HG03571 (cell line): ENCODE measurements around the gene EZH2.

Experiments
- ATAC-seq: cut with Tn5 transposase; IDR thresholded peaks from one replicate; pipeline ENCODE4 v1.9.1; 2021; ENCODE audit not compliant: unreplicated experiment

EZH2 gene

DNA sequence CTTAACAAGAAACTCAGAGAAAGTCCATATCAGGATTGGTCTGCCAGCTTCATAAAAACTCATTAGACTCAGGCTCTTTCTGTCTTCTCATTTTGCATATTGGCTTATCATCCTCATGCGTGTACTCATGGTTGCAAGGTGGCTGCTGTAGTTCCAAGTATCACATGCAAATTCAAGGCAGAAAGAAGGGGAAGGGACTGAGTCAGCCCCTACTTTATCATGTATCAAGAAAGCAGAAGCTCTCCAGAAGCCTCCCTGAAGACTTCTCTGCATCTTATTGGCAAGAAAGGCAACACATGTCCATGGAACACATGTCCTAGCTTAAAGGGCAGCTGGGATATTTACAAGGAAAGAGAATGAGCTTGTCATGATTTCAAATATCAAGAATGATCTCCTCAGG is 19.4 kb upstream of the EZH2 start:
- no peak for ATAC-seq

DNA sequence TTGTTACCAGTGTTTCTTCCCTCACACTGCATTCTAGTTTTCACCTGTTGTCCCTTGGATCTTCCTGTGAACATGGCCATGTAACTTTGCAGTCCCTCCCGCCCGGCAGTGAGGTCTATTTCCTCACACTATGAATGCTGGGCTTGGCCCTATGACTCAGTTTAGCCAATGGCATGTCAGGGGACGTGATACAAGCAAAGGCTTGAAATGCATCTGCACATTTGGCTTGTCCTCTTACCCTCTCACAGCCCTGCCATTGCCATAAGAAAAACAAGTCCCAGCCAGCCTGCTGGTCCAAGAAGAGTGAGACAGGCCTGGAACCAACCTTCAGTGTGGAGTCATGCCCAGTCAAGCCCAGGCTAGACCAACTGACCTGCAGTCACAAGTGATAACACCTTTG is 17.1 kb upstream of the EZH2 start:
- ATAC-seq: no peak

DNA sequence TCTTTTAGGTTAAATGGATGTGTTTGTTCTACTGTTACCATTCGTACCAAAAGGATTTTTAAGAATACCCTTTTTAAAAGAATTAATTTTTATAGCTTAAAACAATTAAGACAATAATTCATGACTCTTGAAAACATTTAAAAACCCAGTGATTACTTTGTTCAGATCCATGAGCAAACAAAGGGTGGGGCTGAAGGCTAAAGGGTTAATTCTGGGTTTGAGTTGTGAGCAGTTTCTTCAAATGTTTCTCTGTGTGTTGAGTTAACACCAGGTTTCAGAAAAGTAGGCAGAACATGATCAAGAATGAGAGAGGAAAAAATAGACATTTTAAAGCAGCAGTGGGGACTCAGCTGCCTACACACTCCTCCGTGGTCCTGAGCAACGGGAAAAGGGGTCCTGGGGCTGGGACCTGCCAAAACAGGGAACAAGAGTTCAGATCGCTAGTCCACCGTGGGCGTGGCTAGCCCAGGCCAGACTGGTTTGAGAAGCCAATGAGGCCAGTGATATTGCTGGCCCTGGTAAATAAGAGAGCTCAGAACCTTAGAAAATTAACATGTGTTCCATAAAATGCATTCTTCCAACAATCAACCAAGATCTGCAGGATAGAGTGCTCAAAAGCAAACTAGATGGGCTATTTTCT is 14.9 kb upstream of the EZH2 start:
- ATAC-seq: no peak

DNA sequence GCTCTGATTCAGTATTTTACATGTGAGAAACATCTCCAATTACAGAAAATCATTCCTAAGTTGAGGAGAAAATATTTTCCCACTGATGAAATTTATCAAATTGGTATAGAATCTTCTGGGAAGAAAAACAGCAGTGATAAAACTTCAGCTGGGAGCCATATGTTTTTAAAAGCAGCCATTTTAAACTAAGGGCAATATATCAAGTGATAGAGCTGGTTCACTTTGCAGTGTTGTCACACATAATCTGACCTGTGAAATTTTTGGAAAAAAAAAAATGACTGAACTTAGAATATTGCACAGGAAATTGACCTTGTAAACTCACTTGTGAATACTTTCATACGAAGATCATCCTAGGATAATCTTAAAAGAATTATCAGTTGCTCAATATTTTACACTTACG is 10.5 kb upstream of the EZH2 start:
- ATAC-seq: no peak

DNA sequence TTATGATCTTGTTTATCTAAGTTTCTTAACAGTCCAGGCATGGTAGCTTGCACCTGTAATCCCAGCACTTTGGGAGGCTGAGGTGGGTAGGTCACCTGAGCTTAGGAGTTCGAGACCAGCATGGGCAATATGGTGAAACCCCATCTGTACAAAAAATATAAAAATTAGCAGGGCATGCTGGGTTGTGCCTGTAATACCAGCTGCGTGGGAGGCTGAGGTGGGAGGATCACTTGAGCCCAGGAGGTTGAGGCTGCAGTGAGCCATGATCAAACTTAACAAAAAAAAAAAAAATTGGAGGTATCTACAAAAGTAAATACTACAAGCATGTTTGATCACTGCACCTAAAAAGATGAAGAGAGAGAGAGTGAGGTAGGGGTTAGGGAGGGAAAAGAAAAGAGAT is 9.0 kb upstream of the EZH2 start:
- ATAC-seq: no peak

DNA sequence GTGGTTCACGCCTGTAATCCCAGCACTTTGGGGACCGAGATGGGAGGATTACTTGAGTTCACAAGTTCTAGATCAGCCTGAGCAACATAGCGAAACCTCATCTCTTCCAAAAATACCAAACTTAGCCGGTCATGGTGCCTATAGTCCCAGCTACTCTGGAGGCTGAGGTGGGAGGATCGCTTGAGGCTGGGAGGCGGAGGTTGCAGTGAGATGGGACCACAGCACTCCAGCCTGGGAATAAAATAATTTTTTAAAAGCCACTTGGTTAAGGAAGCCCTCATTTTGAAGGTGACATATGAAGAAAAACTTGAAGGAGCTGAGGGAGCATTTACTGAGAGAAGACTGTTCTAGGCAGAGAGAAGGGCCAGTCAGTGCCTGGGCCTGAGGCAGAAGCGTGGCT is 4.2 kb upstream of the EZH2 start:
- ATAC-seq: no peak

DNA sequence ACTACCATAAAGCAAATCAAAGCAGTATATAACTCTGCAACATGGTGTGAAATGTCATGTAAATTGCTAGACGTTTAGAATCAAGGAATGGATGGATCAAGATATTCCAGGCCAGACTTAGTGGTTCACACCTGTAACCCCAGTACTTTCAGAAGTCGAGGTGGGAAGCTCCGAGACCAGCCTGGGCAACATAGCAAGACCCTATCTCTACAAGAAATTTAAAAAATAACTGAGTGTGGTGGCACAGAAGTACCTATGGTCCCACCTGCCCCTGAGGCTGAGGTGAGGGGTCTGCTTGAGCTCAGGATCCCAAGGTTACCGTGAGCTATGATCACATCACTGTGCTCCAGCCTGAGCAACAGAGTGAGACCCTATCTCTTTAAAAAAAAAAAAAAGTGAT is 2.8 kb upstream of the EZH2 start:
- ATAC-seq: no peak

DNA sequence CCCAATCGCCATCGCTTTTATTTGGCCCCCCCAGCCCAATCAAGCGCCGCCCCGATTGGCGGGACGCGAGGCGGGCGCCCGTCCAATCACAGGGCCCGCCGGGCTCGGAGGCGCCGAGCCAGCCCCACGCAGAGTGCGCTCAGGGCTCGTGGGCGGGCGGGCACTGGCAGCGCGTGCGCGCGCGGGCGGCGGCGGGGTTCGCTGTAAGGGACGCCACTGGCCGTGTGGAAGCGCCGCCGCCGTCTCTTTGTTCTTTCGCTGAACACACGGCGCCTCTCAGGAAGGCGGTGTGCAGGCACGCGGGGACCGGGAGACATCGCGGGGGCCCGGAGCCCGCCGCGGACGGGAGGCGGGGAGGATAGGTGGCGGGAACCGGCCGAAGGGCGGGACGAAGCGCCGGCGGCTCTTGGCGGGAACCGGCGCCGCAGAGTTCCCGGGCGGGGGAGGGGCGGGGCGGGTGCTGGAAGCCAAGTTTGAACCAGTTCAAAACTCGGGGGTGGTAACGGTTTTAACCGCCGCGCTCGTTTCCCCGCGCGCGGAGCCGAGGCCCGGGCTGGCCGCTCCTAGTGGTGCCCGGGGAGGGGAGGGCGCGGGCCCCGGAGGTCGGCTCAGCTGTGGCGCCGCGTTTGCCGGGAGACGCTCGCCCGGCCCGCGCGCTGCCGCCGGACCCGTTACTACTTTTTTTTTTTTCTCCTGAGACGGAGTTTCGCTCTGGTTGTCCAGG is 370 bp upstream of the EZH2 start:
- ATAC-seq: peak; percentile 88

DNA sequence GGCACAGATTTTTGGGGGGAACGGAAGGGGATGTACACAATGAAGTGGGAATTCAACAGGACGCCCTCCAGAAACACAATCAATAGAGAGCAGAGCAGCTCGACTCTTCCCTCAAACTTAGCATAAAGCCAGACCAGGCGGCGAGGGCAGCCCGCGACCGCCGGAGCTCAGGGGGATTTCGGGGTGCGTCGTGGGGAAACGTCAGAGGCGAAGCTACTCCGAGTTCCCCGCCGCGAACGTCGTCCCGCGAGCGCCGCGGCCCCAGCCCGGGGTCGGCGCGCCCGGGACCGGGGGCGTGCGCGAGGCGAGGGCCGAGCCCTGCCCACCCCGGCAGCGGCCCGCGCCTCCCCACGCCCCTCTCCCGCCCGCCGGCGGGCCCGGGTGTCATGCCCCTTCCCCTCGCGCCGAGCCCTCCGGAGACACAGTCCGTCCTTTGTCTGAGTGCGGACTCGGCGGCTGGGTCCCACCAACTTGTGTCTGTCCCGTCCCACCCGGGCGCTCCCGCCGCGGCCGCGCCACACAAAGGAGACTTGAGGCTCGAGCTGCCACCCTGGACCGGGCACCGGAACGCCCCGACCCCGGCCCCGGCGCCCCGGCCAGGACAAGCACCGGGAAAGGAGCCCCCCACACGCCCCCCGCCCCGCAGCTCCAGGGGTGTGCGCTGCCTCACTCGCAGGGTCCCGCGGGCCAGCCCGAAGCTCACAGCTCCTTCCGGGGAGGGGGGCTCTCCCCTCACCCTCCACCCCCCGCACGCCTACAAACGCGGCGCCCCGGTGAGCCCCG is 634 bp downstream of the EZH2 start:
- peak; percentile 20 for ATAC-seq

DNA sequence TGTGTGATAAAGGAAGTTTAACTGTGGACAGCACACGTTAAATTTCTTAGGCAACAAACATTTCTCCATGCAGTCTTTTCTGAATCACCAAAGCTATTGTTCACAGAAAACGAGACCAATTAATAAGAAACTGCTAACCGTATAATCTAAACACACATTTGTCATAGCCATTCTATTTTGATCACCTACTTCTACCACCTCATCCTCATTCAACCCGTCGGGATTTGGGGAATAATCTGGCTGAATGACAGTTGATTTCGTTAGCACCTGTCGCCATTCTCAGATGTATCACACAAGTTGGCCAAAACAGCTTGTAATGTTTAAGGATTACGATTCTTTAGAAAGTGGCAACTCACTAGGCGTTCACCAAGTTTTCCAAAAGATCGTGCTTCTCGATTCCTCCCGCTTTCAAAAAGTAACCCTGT is 1.2 kb downstream of the EZH2 start:
- no peak for ATAC-seq

DNA sequence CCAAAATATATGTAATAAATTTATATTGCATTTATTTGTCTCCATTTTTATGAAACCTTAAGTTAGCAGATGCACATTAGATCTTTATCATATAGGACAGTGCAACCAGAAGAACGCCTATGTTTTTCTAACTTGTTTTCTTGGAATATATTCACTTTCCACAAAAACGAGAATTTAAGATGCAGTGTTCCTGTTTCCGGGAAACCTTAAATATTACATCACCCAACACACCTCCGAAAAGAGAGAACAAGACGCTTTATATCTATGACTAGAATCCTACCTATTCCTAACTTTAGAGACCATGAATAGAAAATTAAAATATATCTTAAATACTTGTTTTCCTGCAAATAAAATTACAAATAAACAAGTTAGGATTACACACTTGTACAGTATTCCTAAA is 1.9 kb downstream of the EZH2 start:
- no peak for ATAC-seq

DNA sequence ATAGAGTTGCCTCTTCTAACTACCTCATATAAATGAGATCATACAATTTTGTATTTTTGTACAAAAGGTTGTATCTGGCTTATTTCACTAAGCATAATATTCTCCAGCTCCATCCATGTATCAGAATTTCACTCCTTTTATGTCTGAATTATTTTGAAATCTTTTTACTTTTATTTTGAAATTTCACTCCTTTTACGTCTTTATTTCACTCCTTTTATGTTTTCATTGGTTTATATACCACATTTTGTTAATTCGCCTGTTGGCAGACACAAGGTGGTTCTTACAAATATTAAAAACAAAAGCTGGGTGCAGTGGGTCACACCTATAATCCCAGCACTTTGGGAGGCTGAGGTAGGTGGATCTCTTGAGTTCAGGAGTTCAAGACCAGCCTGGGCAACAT is 5.8 kb downstream of the EZH2 start:
- no peak for ATAC-seq

DNA sequence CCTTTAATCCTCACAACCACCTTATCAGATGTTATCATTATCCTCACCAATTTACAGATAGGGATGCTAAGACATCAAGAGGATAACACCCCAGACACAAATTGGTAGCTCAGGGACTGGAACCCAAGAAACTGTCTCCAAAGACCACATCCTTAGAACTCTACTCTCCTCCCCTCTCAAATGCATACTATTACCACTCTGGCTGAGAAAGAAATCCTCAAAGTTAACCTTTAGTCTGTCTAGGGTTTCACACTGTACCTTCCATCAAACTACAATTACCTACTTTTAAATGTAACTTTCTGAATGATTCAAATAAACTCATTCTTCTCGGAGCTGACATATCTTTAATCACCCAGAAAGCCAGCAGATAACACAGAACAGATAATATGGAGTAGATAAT is 6.6 kb downstream of the EZH2 start:
- ATAC-seq: no peak

DNA sequence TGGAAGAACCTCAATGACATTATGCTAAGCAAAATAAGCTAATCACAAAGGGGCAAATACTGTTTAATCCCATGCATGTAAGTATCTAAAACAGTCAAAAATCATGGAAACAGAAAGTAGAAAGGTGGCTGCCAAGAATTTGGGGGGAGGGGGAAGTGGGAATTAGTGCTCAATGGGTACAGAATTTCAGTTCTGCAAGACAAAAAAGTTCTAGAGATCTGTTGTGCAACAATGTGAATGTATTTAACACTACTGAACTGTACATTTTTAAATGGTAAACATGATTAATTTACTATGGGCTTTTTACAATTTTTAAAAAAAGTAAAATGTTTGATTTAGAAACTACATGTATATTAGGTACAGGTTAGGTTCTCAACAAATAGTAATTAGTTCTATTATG is 11.9 kb downstream of the EZH2 start:
- ATAC-seq: no peak

DNA sequence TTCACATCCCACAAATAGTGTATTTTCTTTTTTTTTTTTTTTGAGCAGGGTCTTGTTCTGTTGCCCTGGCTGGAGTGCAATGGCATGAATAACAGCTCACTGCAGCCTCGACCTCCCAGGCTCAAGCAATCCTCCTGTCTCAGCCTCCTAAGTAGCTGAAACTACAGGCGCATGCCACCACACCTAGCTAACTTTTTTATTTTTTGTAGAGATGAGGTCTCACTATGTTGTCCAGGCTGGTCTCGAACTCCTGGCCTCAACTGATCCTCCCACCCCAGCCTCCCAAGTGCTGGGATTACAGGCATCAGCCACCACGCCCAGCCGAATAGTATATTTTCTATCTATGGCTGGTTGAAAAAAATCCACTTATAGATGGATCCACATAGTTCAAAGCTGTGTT is 12.5 kb downstream of the EZH2 start:
- no peak for ATAC-seq

DNA sequence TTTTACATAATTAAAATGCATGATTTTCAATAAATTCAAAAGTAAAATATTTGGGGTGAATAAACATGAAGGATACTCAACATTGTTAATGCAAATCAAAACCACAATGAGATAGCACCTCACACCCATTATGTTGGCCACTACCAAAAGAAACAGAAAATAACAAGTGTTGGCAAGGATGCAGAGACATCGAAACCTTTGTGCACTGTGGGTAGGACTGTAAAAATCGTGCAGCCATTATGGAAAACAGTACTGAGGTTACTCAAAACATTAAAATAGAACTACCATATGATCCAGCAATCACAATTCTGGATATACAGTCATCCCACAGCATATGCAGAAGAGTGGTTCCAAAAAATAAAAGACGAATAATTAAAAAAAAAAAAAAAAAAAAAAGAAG is 13.1 kb downstream of the EZH2 start:
- no peak for ATAC-seq

DNA sequence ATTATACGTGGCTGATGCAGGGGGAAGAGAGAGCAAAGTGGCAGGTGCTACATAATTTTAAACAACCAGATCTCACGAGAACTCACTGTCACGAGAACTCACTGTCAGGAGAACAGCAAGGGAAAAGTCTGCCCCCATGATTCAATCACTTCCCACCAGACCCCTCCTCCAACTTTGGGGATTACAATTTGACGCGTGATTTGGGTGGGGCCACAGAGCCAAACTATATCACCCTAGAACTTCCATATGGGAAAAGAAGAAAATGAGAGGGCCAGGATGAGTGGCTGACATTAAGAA is 15.8 kb downstream of the EZH2 start:
- ATAC-seq: no peak

DNA sequence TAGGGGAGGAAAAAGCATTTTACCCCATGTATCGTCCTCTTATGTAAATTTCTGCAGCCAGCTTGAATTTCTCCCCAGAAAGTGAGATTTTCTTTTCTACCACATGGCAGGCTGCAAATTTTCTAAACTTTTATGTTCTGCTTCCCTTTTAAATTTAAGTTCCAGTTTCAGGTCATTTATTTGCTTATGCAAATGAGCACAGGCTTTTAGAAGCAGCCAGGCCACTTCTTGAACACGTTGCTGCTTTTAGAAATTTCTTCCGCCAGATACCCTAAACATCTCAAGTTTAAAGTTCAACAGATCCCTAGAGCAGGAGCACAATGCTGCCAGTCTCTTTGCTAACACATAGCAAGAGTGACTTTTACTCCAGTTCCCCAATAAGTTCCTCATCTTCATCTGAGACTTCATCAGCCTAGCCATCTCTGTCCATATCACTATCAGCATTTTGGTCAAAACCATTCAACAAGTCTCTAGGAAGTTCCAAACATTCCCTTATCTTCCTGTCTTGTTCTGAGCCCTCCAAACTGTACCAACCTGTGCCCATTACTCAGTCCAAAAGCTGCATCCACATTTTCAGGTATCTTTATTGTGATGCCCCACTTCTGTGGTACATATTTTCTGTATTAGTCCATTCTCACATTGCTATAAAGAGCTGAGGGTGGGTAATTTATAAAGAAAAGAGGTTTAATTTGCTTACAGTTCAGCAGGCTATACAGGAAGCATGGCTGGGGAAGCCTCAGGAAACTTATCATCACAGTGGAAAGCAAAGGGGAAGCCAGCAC is 16.3 kb downstream of the EZH2 start:
- no peak for ATAC-seq

DNA sequence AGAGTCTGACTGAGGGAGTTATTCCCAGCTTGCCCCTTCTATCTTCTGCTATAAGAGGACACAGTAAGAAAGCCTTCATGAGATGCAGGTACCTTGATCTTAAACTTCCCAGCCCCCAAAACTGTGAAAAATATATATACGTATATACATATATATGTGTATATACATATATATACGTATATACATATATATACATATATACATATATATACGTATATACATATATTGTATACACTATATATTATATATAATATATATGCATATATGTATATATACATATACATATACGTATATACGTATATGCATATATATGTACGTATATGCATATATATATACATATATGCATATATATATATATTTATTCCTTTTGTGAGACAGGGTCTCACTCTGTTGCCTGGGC is 17.7 kb downstream of the EZH2 start:
- no peak for ATAC-seq

DNA sequence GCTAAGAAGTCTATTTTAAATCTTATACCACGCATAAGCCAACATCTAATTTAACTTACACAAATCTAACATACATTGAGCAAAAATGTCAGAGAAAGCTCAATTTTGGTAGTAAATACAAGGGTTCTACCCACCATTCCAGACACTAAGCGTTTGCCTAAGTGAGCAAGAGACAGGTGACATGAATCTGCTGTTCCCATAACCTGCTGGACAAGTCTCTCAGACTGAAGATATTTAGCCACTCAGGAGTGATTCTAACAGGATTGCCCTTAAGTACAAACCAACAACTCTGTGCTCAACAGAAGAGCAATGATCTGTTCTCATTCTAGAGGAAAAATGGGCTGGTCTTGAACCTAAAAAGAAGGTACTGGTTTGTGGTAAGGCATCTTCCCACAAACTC is 18.8 kb downstream of the EZH2 start:
- no peak for ATAC-seq

DNA sequence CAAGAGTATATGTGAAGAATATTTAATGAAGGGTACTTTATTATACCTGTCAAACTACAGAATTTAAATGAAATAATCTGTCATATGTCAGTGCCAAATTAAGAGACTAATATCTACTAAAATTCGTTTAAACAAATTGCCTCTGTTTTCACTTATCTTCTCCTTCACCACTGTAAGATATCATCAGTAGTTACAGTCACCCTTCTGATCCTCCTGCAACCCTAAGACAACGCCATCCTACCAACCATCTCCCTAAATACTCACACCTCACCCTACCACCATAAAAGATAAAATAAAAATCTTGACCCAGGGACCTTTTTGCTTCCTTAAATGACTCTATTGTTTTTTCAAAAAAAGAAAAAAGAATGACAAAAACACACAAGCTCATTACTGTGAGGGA is 20.8 kb downstream of the EZH2 start:
- no peak for ATAC-seq

DNA sequence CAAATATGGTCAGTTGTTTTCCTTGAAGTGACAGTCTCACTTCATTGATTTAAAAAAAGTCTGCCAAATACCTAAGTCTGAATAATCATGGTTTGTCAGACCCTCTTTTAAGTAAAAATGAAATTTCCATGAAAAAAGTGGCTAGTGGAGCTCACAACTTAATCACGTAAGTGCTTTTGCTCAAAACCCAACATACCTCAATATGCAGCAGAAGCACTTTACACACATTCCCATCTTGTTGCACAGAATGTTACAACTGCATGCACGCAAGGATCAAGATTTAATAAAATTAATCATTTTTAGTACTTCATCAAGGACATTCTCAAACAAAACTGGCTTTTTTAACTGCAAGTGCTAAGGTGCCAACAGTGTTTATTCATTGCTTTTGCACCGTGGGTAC is 21.6 kb downstream of the EZH2 start:
- no peak for ATAC-seq
